GM12865 (cell line): ENCODE measurements around the gene RIMS4.

Experiments used
- DNase-seq: peaks from one replicate; pipeline ENCODE4 v3.0.0; 2010; ENCODE audit warnings: low read depth
- H3K4me3 ChIP-seq: 2 replicates; pipeline ENCODE4 v1.5.1; 2011; ENCODE audit warnings: mild to moderate bottlenecking, low read depth, low read length, control low read depth
- TF ChIP-seq, protein P1 (sequence below): IDR thresholded peaks from 2 replicates; pipeline ENCODE4 v1.5.1; 2011; ENCODE audit warnings: low read length, control low read depth, low read depth, inconsistent platforms; ENCODE audit not compliant: insufficient read depth; ENCODE audit errors: missing control alignments

Gene RIMS4

DNA sequence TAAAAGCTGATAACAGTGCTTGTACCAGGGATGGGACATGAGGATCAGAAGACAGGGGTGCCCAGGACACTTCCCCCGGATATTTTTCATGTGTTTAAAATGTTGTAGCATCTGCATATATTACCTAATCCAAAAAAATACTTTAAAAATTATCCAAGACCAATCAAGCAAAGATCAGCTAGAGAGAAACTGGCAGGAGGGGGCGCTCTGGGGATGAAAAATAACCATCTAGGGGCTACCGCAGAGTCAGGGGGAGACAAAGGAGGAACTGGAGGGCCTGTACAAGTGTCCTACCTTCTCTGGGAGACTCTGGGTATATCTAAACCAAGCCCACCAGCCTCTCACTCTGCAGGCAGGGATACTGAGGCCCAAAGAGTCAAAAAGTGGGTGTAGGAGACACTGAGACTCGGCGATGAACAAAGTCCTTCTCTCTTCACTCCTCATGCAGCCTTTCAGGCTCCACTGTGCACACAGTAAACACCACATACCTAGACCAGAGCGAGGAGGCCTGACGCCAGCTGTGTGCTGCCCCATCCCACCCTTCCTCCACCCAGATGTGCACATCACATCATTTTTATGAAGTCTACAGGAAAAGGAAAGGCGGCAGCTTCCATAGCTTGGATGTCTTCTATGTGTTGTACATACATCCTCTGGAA lies 9.8 kb downstream of the RIMS4 start:
- H3K4me3 ChIP-seq, result no peak overlapping the region
- TF ChIP-seq, protein P1, sequence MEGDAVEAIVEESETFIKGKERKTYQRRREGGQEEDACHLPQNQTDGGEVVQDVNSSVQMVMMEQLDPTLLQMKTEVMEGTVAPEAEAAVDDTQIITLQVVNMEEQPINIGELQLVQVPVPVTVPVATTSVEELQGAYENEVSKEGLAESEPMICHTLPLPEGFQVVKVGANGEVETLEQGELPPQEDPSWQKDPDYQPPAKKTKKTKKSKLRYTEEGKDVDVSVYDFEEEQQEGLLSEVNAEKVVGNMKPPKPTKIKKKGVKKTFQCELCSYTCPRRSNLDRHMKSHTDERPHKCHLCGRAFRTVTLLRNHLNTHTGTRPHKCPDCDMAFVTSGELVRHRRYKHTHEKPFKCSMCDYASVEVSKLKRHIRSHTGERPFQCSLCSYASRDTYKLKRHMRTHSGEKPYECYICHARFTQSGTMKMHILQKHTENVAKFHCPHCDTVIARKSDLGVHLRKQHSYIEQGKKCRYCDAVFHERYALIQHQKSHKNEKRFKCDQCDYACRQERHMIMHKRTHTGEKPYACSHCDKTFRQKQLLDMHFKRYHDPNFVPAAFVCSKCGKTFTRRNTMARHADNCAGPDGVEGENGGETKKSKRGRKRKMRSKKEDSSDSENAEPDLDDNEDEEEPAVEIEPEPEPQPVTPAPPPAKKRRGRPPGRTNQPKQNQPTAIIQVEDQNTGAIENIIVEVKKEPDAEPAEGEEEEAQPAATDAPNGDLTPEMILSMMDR, result peak; percentile 21
- no peak for DNase-seq

DNA sequence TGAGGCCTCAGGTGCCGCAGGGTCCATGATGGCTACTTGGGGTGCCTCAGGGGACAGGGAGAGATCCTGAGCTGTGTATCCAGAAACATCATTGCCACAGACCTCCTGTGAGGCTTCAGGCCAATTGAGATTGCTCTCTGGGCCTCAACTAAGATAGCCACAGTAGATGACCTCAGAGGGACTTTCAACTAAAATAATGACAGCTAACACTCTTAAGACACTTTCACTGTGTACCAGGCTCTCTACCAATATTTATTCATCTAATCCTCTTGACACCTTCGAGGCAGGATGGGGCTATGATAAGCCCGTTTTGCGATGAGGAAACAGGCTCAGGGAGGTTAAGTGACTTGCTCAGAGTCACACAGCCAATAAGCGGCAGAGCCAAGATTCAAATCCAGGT lies 10.7 kb downstream of the RIMS4 start:
- TF ChIP-seq, protein P1, result no peak
- no peak overlapping the region for H3K4me3 ChIP-seq
- no peak for DNase-seq

- DNase-seq, result no peak
- TF ChIP-seq, protein P1, result no peak
- no peak overlapping the region for H3K4me3 ChIP-seq
Observed at GRCh38 chr20:44796758-44797457, 13.4 kb downstream of the RIMS4 start.

DNA sequence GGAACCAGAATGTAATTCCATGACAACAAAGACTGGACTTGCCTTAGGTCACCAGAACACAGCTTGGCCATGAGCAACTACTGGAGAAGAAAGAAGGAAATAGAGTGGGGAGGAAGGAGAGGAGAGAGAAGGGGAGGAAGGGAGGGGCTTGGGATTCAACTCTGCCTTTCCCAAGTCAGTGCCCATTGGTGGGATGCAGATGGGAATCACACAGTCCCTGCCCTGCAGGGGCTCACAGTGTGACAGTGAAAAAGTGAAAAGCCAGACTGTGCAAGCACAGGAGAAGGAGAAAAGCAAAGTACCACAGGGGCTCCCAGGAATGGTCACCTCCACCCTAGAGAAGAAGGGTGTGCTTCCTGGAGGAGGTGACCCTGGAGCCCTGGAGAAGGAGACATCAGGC lies 14.0 kb downstream of the RIMS4 start:
- no peak overlapping the region for H3K4me3 ChIP-seq
- TF ChIP-seq, protein P1, result no peak
- DNase-seq, result no peak

DNA sequence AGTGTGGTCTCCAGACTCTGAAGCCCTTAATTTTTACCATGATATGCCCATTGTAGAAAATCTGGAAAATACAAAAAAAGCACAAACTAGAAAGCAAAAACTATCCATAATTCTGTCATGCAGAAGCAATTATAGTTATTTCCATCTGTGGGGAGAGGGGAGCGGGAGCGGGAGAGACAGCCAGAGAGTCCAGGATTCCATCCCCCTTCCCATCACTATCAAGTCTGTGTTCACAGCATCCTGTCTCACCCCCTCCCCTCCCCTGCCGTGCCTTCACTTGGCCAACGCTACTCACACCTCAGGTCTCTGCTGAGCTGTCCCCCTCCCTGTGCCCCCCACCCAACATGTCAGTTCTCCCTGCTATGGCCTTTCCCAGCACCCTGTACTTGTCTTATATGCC lies 14.5 kb downstream of the RIMS4 start:
- TF ChIP-seq, protein P1, result no peak
- no peak overlapping the region for H3K4me3 ChIP-seq
- no peak for DNase-seq

GRCh38 chr20:44792796-44793195 lies 17.6 kb downstream of the RIMS4 start:
- no peak overlapping the region for H3K4me3 ChIP-seq
- TF ChIP-seq, protein P1, result no peak
- DNase-seq, result no peak
